Prostate gland (tissue), 2 donors: ENCODE measurements around the gene NARS2.

Experiments used
- CTCF ChIP-seq, 4 experiments: fragments of 200-600 bp in 2 of 4; fragments of 450-650 bp in 2 of 4; sonication (generic) in 2 of 4; IDR thresholded peaks; 1 replicate in 3 of 4; 2 replicates in 1 of 4; pipeline ENCODE4 v1.5.1; 2016 to 2019; ENCODE audit warnings: antibody characterized with exemption in 4 of 4, mild to moderate bottlenecking in 2 of 4, moderate library complexity in 2 of 4
- POLR2A ChIP-seq: fragments of 450-650 bp; IDR thresholded peaks from one replicate; pipeline ENCODE4 v1.6.1; 2016; ENCODE audit warnings: antibody characterized with exemption, mild to moderate bottlenecking
- POLR2AphosphoS5 ChIP-seq: sonication (generic); formaldehyde crosslinking; IDR thresholded peaks from one replicate; pipeline ENCODE4 v1.6.1; 2017; ENCODE audit warnings: antibody characterized with exemption

- TF ChIP-seq CTCF (IDR thresholded peaks at IDR 0.05) (no peak), POLR2A (no peak), POLR2AphosphoS5 (no peak)
Measured at GRCh38 chr11:78613378-78613813, 38.7 kb upstream of the NARS2 start.
